ENCODE results near the gene FGR.

Gene FGR

DNA sequence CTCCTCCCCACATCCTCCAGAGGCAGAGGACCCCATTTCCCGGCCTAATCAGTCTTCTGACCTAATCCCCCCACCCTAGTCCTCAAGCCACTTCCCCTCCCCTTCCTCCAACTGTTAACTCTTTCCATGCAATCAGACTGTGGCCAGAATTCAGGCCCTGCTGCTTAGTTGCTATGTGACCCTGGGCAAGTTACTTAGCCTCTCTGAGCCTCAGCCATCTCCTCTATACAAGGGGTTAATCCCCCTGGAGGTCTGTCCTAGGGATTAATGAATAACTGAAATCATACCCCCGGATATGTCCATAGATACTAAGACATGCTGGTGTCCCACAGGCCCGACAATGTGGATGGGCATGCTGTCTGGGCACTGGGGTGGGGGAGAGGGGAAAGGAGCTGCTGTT is 49.3 kb downstream of the FGR start:
- no peak for DNase-seq

DNA sequence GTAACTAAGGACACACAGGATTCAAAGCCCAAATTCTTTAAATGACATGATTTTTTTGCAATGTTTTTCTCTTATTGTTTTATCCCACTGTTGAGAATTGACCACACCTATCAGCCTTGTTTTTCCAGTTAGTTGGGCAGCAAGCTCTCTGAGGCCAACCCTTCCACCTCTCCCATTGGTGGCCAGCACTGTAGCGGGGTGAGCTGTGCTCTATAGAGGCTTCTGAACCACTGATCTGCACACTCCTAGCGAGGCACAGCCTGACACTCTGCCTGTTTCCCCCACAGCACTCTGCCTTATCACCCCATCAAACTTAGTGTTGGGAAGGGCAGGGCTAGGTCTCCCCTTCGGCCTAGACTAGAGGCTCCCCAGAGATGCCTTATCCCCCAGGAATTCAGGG is 50.5 kb downstream of the FGR start:
- DNase-seq: no peak

DNA sequence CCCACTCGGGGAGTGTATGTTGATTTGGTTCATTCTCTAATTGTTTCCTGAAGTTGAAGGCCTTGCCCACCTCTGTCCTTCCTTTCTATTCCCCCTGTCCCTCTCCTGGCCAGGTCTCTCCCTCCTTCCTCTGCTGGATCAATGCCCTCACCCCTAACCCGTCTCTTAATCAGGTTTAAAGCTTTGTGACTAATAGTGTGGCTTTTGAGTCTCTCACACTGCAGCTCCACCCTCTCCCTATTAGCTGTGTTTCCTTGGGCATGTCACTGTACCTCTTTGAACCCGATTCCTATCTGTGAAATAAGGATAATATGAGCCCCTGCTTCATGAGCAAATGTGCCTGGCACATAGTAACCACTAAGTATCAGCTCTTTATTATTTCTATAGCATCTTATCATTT is 51.5 kb downstream of the FGR start:
- DNase-seq: no peak

DNA sequence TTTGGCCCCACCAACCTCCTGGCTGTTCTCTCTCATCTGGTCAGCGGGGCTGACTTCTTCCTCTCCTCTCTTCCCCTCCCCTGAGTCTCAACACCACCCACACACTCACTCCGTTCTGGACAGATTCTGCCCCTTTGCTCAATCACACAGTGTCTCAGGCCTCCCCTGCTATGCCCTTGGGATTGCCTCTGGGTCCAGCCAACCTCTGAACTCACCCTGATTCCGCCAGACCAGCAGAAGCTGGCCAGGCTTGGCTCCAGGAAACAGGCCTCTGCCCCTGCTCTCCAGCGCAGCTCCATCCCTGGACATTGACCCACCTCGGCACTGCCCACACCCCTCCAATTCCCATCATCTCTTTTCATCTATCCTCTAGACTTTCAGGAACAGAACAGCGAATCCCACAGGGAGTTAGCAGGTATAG is 53.2 kb downstream of the FGR start:
- DNase-seq: no peak

DNA sequence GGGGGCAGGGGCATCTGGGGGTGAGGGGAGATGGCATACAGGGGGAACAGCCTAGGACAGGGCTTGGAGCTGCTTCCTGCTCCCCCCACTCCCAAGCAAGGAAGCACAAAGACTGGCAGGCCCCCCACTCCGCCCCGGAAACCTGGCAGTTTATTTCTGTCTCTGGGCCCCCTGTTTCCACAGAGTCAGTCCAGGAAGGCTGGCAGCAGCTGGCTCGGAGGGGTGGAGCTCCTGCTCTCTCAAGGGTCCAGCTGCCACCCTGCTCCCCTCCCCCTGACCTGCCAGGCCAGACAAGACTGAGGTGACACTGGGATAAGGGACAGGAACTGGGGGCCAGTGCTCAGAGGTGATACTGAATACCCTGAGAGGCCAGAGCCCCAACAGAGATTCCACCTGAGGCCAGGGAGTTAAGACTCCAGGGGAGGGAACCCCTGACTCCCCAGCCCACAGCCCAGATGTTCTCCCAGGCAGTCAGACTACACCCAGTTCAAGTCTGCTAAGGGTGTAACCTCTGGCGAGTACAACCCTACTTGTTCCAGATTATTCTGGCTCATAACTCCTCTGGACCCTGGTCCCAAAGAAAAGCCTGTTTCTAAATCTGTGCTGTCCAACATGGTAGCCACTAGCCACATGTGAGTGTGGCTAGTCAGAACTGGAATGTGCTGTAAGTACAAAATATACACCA is 57.3 kb downstream of the FGR start:
- no peak for DNase-seq

DNA sequence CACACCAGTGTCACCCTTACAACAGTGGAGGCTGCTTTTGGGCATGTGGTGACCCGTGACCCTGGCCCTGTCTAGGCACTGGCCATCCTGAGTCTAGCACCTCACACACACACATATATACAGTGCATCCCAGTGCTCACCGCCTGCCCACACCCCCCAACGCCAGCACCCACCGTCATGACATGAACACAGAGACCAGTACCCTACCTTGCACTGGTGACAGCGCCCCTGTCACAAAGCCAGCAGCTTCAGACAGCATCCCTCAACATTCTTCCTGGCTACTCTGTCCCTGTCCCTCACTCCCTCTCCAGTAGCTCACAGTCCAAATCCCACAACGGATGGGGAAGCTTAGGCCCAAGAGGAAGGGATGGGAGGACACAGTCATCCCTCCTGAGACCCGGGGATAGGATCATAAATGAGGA is 58.2 kb downstream of the FGR start:
- DNase-seq: no peak

DNA sequence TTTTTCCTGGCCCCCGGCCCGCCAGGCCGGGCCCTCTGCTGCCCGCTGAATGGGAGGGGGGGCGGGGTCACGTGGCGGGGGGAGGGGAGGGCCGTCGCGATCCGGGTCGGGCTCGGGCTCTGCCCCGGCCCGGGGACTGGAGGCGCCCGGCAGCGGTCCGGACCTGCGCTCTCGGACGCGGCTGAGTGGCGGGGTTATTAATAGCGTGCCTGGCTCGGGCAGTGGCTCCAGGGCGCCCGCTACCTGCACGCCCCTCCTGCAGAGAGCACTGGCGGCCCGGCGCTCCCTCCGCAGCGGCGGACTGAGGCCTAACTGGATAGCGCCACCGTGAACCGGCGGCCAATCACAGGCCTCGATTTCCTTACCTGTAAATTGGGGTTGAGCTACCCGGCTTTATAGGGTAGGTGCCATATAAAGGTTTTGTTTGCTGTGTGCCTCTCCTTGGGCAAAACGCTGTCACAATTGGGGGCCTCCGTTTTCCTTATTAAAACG is 59.1 kb downstream of the FGR start:
- DNase-seq: no peak

DNA sequence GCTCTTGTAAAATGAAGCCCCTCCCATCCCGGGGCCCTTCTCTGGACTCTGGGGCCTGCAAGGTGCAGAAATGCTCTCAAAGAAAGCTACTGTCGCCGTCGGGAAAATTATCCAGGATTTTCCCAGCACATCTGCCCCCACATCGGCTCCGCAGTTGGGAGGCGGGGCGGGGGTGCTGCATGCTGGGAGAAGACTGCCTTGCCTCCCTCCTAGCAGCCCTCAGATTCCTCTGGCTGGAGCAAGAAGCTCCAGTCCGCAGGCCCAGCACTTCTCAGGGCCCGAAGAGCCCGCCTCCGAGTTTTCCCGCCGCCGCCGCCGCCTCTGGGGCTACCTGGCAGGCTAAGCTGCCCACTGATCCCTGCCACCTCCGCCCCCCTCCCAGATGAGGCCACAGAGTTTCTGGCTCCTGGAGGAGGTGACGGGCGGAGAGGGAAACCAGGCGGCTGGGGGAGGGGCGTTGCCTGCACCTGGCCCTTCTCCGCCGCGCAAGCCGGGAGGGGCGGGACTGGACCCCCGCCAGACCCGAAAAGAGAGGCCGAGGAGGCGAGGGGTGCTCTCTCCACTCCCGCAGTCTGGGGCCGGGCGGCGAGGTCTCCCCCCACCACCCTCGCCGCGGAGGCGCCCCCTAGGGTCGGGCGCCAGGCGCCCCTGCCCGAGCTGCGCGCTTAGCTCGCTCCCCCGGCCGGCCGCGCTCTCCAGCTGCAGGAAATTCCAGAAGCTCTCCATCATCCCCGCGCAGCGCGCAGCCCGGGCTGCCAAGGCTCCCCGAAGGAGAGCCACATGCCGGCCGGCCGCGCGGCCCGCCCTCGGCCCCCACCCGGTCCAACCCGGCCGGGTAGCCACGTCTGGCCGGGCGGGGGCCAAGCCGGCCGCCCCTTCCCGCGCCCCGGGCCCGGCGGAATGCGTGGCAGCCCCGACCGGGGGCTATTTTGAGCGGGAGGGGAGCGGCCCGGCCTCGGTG is 59.8 kb downstream of the FGR start:
- peak; percentile 26 for DNase-seq

DNA sequence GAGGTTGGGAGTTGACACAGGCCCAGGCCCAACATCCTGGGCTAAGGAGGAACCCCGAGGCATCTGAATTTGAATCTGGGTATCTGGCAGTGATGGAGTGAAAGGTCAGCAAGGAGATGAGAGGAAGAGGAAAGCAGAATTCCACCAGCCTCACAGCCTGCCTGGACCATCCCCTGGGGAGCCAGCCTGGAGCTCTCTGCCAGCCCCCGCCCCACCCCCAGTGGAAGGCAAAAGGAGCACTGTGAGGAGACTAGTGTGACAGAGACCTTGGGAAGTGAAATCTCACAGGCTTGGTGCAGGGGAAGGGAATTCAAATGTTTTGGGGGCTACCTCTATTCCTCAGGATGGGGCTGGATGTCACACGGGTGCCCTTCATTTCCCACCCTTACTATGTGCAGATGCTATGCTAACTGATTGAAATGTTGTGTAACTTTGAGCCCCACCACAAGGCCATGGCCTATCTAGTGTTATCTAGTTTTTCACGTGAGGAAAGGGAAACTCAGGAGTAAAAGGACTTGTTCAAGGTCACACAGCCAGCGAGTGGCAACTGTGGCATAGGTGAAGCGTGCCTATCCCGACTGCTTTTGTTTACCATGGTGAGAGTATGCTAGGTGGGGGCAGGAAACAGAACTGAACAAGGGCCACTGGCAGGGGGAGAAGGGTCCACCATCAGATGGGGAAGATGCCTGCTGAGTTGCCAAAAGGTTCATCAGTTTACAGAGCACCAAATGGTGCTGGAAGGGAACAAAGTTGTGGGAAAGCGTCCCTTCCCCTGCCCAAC is 60.8 kb downstream of the FGR start:
- DNase-seq: no peak

DNA sequence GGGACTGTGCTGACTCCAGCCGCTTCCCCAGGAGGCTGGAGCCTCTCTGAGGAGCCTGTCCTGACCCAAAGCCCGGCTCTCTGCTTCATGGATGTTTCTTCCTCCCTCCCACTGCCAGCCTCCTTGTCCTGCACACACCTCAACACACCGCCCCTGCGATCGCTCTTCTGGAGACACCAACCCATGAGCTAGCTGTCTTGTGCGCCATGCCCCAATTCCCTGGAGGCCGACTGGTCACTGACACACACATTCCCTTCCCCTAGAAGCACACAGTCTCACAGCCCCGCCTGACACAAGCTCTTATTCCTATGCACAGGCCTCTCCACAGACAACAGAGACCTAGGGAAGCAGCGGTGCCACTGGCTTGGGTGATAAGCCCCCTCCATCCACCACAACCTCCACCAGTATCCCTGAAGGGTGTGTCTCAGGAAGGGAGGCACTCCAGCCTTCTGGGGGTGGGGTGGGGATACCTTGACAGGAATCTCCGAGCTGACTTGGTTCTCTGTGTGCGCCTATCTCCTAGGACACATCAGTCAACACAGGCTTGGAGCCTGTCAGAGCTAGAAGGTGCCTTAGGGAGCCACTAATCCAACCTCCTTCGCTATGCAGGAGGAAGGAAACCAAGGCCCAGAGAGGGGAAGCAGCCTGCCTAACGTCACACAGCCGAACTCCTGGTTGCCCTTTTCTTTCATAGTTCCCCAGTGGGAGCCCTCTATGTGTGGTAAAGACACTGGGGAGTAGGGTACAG is 62.1 kb downstream of the FGR start:
- no peak for DNase-seq

DNA sequence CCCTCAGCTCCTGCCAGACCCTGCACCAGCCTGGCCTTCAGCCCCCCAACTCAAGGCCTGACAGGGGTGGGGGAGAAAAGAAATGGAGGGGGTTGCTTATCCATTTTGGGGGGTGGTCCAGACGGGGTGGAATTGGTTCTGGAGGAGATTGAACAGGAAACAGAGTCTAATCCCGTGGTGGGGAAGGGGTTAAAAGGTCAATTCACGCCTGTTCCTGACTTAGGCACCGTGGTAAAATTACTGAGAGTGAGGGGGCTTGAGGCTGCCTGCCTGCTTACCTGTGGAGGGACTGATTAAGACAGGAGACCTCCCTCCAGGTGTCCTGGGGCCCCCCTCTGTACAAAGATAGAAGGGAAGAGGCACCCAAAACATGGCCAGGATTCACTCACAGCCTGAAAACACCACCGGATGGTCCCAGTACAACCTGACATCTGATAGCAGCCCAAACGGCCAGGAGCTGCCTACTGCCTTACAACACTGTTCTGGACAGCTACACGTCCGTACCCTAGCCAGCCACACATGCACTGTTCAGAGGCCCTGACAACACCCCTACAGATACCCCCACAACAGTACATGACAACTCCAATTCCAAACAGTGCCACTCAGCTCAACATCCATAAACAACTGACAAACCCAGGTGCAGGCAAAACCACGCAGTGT is 62.8 kb downstream of the FGR start:
- DNase-seq: no peak

DNA sequence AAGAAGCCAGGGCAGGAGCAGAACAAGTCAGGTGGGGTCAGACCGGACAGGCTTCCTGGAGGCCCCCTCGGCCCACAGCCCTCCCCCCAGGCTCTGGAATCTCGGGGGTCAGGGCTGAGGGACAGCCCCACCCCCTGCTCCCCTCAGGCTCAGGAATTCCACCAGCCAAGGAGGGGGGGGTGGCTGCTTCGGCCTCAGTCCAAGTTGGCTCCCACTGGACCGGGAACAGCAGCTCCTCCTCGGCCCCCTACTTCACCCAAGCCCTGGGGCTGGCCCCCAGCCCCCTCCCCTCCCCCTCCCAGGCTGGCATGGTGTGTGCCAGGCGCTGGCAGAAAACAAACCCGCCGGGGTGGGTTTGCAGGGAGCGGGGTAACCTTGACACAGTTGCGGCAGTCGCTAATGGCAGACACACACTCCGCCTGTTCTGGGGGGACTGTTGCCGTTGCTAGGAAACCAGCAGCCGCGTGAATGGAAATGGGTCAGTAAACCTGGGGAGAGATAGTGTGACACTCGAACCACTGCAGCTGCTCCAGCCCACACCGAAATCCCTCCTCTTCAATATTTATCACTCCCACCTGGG is 63.5 kb downstream of the FGR start:
- DNase-seq: no peak

DNA sequence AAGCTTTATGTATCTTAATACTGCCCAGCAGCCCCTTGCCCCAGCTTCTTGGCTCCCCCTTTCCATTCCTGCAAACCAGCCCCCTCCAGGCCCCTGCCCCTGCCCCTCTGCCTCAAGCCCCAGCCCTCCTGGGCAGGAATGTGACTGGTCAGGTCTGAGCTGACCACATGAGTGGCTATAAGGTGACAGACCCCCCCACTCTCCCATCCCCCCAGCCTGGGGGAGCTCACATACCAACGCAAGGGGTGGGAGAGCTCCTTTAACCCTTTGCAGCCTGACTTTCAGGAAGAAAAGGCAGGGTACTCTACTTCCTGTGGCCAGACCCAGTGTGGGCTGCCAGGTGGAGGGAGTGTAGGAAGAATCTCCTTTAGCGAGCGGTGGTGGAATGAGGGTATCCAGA is 64.2 kb downstream of the FGR start:
- no peak for DNase-seq

DNA sequence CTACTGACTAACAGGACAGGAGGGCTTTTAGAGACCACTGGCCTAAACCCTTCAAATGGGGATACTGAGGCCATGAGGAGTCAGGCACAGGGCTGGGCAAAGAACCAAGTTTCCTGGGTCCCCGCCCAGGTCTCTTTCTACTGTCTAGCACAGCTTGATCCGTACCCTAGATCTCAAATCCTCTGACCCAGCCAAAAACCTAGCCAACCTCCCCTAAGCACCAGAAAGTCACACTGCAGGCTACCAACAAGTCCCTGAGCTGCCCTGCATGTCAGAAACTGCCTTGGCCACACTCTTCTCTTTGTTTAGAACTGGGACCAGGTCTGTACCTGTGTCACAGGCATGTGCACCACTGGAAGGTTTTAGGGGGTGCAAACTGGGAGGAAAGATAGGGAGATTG is 64.6 kb downstream of the FGR start:
- DNase-seq: no peak

DNA sequence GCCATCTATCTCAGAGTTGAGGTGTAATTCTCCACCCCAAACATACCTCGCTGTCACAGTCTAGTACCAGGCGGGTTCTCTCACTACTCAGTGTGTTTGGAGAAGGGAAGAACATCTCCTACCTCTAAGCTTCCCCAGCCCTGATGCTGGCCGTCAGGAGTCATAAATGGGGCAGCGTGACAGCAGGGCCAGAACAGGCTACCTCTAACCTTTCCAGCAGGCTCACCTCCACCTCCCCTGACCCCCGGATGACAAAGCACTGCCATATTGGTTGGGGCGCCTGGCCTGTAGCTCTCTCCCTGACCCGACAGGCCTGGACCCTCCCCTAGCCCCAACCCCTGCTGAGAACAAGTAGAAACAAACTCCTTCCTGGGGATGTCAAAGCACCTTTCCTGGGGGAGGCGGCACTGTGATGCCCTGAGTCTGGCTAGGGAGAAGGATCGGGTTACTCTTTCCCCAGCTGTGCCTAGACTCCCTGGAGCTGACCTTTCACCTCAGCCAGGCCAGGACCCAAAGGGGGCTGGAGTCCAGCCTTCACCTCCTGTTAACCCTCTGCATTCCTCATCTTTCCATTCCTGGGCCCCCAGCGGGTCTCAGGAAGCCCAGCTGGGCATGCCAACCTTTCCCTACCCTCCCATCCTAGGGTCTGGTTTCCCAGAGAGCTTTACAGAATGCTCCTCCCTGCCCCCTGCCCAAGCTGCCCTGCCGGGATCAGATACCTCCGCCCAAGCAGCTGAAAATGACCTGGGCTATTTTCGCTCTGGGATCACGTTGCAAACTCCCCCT is 65.3 kb downstream of the FGR start:
- no peak for DNase-seq

DNA sequence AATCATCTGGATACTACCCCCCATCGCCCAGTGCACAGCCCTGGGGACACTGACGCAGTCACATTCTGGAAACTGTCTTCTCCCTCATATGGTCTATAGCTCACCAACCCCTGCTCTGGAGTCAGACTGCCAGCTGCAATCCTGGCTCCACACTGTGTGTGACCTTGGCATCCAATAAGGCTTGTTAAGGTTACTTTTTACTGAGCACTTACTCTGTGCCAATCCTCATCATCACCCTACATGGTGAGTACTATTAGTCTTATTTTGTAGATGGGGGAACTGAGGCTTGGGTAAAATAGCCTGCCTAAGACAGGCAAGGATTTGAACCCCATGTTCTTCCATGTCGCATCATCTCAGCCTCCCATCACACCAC is 65.9 kb downstream of the FGR start:
- DNase-seq: no peak

DNA sequence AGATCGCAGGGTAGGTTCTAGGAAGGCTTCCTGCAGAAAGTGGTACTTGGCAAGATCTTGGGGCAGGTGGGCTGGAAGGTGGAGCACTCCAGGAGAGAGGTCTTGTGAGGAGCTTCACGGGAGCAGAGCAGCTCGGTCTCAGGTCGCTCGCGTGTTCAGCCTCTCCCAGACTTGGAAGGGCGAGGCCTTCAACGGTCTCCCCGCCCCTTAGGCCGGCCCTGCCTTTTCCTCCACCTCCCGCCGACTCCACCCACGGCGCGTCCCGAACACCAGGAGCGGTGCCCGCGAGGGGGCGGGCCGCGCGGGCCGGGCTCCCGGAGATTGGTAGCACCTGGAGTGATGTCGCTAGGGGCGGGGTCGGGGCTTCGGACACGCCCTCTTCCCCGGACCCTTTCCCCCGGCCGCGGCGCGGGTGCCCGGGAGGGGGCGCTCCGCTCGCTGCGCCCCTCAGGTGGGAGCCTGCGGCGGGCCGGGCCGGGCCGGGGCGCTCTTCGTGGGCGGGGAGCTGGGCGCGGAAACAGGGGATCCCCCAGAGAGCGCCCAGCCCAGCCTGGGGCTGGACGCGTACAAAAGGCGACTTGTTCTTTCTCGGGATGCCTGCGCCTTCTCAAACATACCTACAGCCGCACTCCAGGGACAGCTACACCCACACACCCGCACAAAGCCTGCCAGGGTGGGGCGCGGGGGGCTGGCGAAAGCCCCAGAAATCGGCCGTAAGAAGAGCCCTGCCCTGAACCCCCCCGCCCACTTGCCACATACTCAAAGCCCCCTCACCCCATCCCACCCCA is 66.5 kb downstream of the FGR start:
- peak; percentile 90 for DNase-seq

DNA sequence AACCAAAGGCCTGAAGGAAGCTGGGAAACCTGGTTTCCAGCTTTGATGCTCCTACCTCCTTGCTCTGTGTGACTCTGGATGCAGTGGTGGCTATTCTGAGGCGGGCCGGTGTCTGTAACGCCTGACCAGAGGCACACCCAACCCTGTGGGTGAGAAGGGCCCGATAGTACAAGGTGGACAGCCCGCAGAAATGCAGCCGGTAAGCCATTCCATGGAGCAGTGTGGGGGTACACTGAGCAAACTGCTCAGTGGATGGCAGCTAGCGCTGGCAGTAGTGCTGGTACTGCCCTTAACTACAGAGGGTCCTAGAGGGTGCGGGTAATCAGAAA is 67.0 kb downstream of the FGR start:
- DNase-seq: no peak

DNA sequence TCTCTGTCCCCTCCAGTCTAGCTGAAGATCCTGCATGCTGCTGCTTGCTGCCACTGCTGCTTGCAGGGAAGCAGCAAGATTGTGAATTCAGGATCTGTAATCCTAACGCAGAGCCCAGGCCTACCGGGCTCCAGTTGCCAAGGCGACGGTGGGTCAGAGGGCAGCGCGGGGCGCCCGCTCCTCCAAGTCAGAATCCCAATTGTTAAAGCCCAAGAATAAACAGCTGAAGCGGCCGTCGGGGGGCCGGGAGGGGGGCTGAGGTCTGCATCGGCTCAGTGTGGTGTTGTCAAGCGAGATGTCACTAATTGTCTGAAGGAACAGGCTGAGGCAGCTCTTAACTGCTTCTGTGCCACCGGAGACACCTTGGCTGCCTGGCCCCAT is 67.8 kb downstream of the FGR start:
- no peak for DNase-seq

DNA sequence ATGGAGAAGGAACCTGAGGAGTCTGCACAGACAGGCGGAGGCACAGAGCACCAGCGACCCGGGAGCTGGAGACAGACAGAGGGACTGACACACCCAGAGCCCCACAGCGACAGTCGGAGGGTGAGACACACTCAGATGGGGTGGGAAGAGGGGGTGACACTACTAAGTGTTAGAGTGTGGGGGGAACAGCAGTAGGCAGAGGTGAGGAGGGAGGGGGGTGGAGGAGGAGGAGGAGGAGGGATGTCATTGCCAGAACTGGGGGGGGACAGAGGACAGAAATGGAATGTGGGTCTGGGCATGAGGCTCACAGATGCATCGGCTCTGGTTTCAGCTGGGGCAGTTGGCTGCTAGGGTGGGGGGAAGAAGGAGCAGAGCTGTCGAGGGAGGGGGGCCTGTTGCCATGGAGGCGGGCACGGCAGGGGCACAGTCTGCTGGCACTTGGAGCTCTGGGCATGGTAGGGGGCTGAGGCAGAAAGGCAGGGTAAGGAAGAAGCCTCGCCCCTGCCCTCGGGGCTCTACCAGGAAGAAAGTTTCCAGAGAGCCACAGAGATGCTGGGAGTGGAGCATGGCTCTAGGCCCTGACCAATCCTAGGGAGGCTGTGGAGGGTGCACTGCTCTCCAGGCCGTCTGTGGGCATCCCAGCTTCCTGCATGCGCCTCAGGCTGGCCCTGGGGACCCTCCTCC is 68.4 kb downstream of the FGR start:
- DNase-seq: no peak
